Measurements from ENCODE around the gene HS3ST1. TPM values are rescaled to one million over a fixed set of nuclear protein-coding genes. Genes with fewer than 3 reads are reported as not detected.

Gene HS3ST1
- total RNA-seq, 1 experiment from 2014 or later = 12.3 TPM

DNA sequence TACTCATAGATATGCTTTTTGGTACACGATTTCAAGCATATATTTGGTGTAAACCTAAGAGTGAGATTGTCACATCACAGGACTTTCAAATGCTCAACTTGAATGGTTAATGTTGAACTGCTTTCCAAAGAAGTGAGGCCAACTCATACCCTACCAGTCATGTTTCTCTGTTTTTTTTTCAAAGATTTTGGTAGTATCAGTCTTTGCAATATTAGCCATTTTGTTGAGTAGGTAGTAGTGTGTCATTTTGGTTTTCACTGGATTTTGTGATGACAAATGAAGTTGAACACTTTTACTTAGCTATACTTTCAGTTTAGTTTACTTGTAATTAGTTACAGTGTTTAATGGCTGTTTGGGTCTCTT, 12.5 kb upstream of the HS3ST1 start:
- ChIA-PET POLR2A (ENCODE audit: unreplicated experiment) (no interaction called here), CTCF (no interaction called here)
- Histone ChIP-seq H4K20me1 (ENCODE audit: insufficient read depth) (no peaks in the 10 kb centered on the region), H3K27me3 (ENCODE audit: insufficient read depth, low read depth) (no peaks in the 10 kb centered on the region), H3K79me2 (ENCODE audit: low read depth) (no peaks in the 10 kb centered on the region), H2AFZ (no peak overlapping the region), H3K9me3 (ENCODE audit: insufficient read depth, low read depth) (no peaks in the 10 kb centered on the region), H3K36me3 (ENCODE audit: low read depth) (no peaks in the 10 kb centered on the region), H3K4me3 (no peak overlapping the region), H3K9me2 (ENCODE audit: insufficient read depth) (no peaks in the 10 kb centered on the region), H3K4me2 (no peak overlapping the region), H3K4me1 (replicated peaks; ENCODE audit: insufficient read depth) (no peaks in the 10 kb centered on the region), H3F3A (ENCODE audit: insufficient read depth, low read depth) (no peaks in the 10 kb centered on the region), H3K27ac (no peak overlapping the region)
- intact Hi-C loops (cut with micrococcal nuclease; ENCODE audit: unreplicated experiment) = loop anchor here (5.0 kb wide), 1 partner anchor 46 kb away; no protein-coding TSS in a partner anchor
- BruUV-seq (replicated peaks) = no TSS peak
- TF ChIP-seq CTCF (conservative IDR thresholded peaks at IDR 0.05) = no peak
- TF ChIP-seq EZH2 (IDR thresholded peaks at IDR 0.05; ENCODE audit: low read depth) = no peak
- DNase-seq = no peak

DNA sequence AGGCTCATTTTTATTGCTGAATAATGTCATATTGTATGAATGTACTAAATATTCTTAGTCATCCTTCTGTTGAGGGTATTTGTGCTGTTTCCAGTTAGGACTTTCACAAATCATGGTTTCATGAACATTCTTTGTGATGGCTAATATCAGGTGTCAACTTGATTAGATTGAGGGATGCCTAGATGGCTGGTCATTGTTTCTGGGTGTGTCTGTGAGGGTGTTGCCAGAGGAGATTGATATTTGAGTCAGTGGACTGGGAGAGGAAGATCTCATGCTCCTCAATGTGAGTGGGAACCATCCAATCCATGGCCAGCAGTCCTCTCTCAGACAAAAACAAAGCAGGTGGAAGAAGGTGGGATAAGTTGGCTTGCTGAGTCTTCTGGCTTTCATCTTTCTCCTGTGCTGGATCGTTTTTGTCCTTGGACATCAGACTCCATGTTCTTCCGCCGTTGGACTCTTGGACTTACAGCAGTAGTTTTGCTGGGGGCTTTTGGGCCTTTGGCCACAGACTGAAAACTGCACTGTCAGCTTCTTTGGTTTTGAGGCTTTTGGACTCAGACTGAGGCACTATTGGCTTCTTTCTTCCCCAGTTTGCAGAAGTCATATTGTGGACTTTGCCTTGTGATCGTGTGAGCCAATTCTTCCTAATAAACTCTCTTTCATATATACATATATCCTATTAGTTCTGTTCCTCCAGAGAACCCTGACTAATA, 11.9 kb upstream of the HS3ST1 start:
- no peak for TF ChIP-seq CTCF (conservative IDR thresholded peaks at IDR 0.05)
- no peak for TF ChIP-seq EZH2 (IDR thresholded peaks at IDR 0.05; ENCODE audit: low read depth)
- CTCF ChIA-PET = no interaction called here
- Histone ChIP-seq H3K4me1 (replicated peaks; ENCODE audit: insufficient read depth) (no peaks in the 10 kb centered on the region), H3K27me3 (ENCODE audit: insufficient read depth, low read depth) (no peaks in the 10 kb centered on the region), H2AFZ (no peak overlapping the region), H3K9me2 (ENCODE audit: insufficient read depth) (no peaks in the 10 kb centered on the region), H3F3A (ENCODE audit: insufficient read depth, low read depth) (no peaks in the 10 kb centered on the region), H3K4me3 (no peak overlapping the region), H3K4me2 (no peak overlapping the region), H3K9me3 (ENCODE audit: insufficient read depth, low read depth) (no peaks in the 10 kb centered on the region), H3K27ac (no peak overlapping the region), H4K20me1 (ENCODE audit: insufficient read depth) (no peaks in the 10 kb centered on the region), H3K79me2 (ENCODE audit: low read depth) (no peaks in the 10 kb centered on the region), H3K36me3 (ENCODE audit: low read depth) (no peaks in the 10 kb centered on the region)
- no peak for DNase-seq
- POLR2A ChIA-PET (ENCODE audit: unreplicated experiment) = no interaction called here
- intact Hi-C loops (cut with micrococcal nuclease; ENCODE audit: unreplicated experiment) = loop anchor here (5.0 kb wide), 1 partner anchor 47 kb away; no protein-coding TSS in a partner anchor
- no TSS peak for BruUV-seq (replicated peaks)

- no peak for DNase-seq
- Histone ChIP-seq H3K36me3 (ENCODE audit: low read depth) (no peaks in the 10 kb centered on the region), H3K79me2 (ENCODE audit: low read depth) (no peaks in the 10 kb centered on the region), H2AFZ (no peak overlapping the region), H3K27me3 (ENCODE audit: insufficient read depth, low read depth) (no peaks in the 10 kb centered on the region), H3K9me3 (ENCODE audit: insufficient read depth, low read depth) (no peaks in the 10 kb centered on the region), H3K4me1 (replicated peaks; ENCODE audit: insufficient read depth) (no peaks in the 10 kb centered on the region), H3K4me3 (no peak overlapping the region), H3K9me2 (ENCODE audit: insufficient read depth) (no peaks in the 10 kb centered on the region), H3K27ac (no peak overlapping the region), H4K20me1 (ENCODE audit: insufficient read depth) (no peaks in the 10 kb centered on the region), H3K4me2 (no peak overlapping the region), H3F3A (ENCODE audit: insufficient read depth, low read depth) (no peaks in the 10 kb centered on the region)
- no peak for TF ChIP-seq EZH2 (IDR thresholded peaks at IDR 0.05; ENCODE audit: low read depth)
- no peak for TF ChIP-seq CTCF (conservative IDR thresholded peaks at IDR 0.05)
- ChIA-PET POLR2A (ENCODE audit: unreplicated experiment) (no interaction called here), CTCF (no interaction called here)
- intact Hi-C loops (cut with micrococcal nuclease; ENCODE audit: unreplicated experiment) = loop anchor here (5.0 kb wide), 1 partner anchor 47 kb away; no protein-coding TSS in a partner anchor
- BruUV-seq (replicated peaks) = no TSS peak
Observed at GRCh38 chr4:11439836-11440235, 11.1 kb upstream of the HS3ST1 start.
